ENCODE measurements around the gene SUN1.
"Not testable (repeated sequence)": the region's sequence is repeated elsewhere in the genome, so short reads cannot be mapped to it uniquely, and the experiment has no call there.

Gene SUN1

DNA sequence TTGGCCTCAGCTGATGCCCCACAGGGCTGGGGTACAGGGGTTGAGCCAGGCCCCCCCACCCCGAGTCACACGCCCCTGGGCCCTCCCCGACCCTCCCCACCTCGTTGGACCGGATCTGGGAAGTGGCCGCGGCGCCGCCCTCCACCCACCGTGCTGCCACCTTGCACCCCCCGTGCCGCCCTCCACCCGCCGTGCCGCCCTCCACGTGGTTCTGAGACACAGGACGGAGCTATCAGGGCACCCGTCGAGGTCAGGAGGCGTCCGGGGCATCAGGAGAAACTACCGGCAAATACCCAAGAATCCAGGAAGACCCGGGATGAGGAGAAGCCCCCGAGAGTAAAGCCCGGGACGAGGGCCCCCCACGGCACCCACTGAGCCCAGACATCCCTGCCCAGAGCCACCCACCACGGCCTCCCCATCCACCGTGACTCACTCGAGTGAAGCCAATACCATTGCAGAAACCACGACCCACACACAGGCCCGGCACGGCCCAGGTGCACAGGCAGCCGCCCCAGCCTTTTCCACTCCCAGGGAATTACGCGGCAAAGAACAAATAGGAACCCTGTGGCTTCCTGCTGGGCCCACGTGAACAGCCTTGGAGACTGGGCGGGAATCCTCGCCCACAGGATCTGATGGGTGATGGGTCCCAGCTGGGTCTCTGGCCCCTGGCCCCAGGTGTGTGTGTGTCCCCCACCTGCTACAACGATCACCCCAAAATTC lies 88.2 kb downstream of the SUN1 start:
- no peak for DNase-seq (ENCODE audit: low read depth in 2 of 2)

DNA sequence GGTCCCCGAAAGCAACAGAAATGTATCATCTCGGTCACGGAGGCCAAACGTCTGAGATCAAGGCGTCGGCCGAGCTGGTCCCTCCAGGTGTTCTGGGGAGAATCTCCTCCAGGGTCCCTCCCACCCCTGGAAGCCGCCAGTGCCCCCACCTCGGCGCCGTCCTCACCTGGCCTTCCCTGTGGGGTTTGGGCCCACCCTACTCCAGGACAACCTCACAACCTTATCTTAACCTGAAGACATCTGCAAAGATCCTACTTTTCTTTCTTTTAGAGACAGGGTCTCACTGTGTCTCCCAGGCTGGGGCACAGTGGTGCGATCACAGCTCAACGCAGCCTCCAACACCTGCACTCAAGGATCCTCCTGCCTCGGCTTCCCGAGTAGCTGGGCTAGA lies 88.8 kb downstream of the SUN1 start:
- DNase-seq (ENCODE audit: low read depth in 2 of 2) = no peak

DNA sequence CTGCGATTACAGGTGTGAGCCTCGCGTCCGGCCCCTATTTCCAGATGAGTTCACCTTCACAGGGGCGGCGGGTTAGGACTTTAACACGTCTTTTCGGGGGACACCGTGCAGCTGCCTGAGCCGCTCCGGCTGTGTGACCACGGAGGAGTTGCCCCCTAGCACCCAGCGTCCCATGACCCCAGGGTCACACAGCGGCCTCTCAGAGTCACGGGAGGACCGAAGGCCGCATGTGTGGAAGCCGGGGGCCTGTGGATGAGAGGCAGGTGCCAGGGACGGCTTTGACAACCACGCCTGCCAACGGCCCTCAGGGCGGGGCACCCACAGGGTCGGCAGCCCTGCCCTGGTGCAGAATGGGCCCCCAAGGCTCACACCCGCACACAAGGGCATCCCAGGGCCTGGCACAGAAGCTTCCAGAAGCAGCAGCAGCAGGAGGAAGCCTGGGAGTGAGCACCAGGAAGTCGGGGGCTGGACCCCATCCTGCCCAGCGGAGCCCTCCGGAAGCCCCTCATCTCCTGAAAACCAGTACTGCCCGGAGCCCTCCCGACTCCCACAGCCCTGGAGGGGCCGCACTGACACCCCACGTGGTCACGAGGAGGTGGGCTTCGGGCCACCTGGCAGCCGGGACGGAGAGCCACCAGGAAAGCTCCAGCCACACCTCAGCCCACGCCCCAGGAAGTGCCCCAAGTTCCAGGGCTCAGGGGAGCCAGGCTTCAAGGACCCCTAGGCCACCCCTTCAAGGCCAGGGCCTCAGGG lies 89.5 kb downstream of the SUN1 start:
- no peak for DNase-seq (ENCODE audit: low read depth in 2 of 2)

DNA sequence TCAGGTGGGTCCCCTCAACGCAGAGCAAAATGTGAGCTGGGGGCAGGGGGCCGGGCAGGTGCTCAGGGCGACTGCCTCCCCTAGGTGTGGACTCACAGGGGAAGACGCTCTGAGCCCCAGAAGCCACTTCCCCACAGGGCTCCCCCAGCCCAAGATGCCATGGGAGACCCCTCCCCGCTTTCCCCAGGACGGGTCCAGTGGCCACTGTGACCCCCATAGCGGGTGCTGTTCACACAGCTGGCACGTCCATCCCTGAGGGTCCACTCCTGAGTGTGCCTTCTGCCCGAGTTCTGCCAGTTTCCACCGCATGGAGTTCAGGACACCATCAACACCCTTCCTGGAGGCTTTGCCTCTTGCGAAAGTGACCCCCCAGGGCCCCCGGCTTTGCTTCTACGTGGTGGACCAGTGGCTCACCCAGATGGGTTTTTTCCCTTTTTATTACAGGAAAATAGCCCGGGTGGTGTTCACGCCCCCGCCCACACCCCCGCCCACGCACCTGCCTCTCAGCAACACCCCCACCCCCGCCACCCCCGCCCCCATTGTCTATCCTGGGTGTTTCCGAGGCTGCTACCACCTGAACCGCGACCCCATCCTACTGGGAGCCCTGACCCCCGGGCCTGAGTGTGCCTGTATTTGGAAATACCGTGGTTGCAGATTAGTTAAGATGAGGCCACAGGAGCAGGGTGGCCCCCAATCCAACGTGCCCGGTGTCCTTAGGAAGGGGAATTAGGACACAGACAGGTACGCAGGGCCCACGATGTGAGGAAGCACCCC lies 90.2 kb downstream of the SUN1 start:
- DNase-seq (ENCODE audit: low read depth in 2 of 2) = peak in 1 of 2 donors; percentile 44

DNA sequence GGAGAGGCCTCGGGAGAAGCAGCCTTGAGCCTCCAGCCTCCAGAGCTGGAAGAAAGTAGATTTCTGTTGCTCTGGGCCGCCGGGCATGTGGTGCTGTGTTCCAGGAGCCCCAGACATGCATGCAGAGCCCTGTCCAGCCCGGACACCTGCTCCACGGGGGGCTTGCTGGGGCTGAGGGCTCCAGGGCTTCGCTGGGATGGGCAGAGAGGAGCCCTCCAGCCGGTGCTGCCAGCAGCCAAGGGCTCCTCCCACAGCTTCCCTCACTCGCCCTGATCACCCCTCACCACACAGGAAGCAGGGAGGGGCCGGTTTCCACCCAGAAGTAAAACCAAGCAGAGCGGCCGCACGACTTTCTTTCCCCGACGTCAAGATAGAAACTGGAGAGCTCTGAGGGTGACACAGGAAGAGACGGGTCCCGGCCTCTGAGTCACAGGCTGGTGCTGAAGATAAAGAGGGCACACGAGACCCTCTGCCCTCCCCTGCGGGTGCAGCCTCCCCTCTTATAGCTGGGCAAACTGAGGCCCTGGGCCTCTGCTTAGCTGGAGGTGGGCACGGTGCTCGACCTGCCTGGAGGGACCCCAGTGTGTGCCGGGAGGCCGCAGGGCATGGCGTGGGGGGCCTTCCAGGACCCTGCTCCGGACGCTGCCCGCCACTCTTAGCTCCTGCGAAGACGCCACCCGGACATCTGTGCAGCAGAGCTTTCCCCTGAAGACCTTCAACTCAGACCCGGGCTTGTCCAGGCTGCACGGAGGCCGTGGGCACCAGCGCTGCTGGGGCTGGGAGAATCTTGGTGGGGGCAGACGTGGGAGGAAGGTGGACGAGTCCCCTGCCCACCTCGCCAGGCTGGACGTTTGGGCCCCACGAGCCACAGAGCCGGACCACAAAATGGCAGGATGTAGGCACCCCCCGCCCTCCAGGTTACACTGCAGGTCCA lies 91.1 kb downstream of the SUN1 start:
- peak; percentile 87 to 89 for DNase-seq (ENCODE audit: low read depth in 2 of 2)

DNA sequence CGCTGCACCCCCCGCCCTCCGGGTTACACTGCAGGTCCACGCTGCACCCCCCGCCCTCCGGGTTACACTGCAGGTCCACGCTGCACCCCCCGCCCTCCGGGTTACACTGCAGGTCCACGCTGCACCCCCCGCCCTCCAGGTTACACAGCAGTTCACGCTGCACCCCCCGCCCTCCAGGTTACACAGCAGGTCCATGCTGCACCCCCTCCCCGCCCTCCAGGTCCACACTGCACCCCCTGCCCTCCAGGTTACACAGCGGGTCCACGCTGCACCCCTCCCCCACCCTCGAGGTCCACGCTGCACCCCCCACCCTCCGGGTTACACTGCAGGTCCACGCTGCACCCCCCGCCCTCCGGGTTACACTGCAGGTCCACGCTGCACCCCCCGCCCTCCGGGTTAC lies 91.8 kb downstream of the SUN1 start:
- not testable (repeated sequence) for DNase-seq (ENCODE audit: low read depth in 2 of 2)
